Muscle of arm (tissue), 12 donors: ENCODE measurements around the gene LRRC3C. TPM values are rescaled to one million over a fixed set of nuclear protein-coding genes. Genes with fewer than 3 reads are reported as not detected.
A peak's percentile ranks its signal among the peaks of the same experiment; 100 is the strongest.
"Not testable (repeated sequence)": the region's sequence is repeated elsewhere in the genome, so short reads cannot be mapped to it uniquely, and the experiment has no call there.

ENCODE experiments used
- DNase-seq: peaks from one replicate; pipeline ENCODE4 v3.0.0-alpha.2; 2013
- polyA plus RNA-seq, 12 donors: library from polyadenylated mRNA; unstranded; fragments of 120-200 nt; gene quantifications; one replicate each; pipeline ENCODE4 v1.2.1, GENCODE V29; 2013; ENCODE audit not compliant: insufficient read length in 12 of 12

The LRRC3C gene
- polyA plus RNA-seq, 12 donors, result 0.19 TPM; not detected in 11

DNA sequence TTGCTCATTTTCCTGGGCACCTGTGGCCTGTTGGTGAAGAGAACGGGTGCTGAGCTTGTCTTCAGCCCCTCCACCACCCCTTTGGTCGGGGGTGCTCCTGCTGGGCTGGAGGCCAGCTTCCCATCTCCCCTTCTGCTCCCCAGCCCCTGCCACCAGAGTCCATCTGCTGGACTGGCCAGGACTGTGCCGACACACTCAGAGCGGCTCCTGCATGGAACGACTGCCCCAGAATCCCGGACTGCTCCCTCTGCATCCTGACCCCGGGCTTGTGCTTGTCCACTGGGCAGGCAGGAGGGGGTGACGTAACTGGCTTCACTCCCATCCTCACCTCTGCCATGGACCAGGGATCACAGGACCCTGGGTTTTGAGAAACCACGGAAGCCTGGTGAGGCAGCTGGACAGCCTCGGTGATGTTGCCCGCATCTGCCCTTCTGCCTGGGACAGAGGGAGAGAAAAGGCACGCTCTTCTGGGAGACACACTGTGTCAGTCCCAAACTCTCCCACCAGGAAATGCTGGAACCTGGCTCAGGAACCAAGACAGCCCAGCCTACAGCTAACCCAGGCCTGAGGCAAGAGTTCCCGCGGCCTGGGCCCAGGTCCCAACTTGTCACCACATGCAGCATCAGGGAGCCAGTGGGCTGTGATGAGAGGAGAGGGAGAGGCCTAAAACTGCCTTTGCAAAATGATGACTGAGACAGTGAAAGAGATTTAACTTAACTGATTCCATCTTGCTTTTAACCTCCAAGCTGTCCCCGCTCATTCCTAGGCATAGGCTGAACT is 19.2 kb downstream of the LRRC3C start:
- no peak for DNase-seq

DNA sequence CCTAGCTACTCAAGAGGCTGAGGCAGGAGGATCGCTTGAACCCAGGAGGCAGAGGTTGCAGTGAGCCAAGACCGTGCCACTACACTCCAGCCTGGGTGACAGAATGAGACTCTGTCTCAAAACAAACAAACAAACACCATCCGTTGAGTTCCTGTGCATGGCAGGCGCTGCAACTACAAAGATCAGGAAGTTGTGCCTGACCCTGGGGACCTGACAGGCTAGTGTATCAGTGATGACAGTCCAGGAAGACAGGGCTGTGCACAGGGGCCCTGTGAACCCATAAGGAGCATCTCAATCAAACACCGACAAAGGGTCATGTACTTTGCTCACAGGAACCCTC is 20.9 kb downstream of the LRRC3C start:
- DNase-seq, result not testable (repeated sequence)

DNA sequence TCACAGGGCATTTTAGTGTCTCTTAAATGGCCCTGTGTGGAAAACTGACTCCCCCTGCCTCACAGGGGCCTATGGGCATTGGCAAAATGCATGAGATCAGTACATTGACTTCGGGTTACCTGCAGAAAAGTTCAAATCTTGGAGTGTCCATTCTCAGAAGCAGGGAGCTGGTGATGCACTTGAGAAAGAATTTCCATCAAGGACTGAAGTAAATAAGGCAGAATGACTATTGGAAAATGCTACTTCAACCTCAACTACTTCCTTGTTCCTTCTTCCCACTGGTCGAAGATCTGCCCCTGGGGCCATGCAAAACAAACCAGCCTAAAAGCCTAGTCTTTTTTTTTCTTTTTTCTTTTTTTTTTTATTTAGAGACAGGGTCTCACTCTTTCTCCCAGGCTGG is 21.5 kb downstream of the LRRC3C start:
- no peak for DNase-seq

DNA sequence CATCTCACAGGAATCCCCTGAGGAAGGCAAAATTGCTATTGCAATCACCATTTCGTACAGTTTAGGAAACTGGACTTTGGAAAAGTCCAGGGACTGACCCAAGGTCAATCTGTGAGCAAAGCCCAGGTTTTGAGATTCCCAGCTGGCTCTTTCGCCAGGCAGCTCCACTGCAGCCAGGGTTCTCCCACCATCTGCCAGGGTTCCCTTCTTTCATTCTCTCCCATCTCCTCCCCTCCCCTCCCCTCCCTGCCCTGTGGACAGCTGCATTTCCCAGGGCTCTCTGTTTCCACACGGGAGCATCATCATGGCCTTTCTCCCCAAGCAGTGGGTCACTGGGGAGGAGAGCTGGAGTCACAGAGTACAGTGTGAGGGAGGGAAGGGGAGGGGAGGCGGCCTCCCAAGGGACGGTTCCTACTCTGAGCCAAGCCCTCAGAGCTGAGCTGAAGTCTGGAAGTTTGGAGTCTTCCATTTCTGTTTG is 23.4 kb downstream of the LRRC3C start:
- DNase-seq, result no peak

DNA sequence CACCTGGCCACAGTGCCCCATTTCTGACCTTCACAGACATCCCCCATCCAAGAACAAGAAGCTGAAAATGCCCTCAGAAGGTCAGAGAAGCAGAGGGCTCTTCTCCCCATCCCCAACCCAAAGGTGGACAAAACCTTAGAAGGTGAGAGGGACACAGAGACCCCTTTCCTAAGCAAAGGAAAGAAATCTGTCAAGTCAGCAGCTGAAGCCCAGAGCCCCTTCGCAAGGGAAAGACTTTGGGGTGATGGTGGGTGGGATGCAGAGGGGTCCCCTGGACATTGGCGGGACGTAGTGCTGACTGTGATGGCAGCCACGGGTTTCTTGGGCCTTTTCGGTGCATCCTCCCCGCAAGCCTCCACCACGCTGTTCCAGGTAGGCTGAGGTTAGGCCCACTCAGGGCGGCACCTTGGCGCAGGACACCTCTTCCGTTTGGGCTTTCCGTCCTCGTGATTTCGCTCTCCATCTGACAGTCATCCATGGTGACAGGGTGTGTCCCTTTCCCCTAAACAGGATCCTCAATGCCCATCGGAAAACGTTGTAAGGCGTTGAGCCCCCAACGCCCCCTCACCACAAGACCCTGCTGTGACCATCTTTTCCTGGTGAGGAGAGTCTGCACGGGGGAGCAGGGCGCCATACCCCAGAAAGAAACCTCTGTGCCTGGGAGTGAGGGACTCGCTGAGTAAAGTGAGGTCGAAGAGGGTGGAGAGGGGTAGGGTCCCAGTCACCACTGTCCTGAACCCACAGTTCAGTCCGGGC is 24.6 kb downstream of the LRRC3C start:
- no peak for DNase-seq

DNA sequence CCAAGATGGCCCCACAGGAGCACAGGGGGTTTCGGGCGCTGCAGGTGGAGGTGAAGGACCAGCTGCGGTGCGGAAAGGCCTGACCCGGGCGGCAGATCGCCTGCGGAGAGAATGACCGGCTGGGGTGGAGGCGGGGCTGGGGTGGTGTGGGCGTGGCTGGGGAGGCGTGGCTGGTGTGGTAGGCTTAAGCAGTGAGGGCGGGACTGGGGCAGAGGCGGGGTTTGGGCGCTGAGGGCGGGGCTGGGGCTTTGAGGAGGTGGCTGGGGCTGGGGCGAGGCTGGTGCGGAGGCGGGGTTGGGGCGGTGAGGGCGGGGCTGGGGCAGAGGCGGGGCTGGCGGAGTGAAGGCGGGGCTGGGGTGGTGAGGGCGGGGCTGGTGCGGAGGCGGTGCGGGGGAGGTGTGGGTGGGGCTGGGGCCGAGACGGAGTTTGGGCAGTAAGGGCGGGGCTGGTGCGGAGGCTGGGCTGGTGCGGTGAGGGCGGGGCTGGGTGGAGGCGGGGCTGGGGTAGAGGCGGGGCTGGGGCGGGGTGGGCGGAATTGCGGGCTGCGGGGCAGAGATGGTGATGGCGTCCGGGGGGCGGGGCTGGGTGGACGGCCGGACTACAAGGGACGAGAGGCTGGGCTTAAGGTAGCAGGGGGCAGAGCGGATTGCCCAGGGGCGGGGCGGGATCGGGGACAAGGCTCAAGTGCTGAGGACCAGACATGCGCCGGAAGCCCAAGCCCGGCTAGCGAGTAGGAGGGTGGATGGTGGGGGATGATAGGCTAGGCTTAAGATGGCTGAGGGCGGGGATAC is 25.3 kb downstream of the LRRC3C start:
- DNase-seq, result peak; percentile 91

DNA sequence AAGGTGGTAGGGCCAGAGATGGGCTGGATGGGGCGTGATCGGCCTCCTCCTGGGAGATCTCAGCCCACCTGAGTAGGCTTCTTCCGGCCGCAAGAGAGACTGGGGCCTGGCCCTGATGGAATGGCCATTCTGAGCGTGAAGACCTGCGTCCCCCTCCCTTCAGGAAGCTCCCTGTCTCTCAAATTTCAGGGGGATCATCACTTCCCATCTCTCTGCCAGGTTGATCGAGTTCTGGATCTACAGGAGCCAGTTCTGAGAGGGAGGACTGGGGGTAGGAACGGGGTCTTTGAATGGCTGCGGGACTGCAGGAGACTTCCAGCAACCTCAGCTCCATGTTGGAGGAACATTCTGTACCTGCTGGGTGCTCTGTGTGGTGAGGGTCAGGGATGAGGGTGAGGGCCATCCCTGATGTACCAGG is 25.9 kb downstream of the LRRC3C start:
- DNase-seq, result no peak

DNA sequence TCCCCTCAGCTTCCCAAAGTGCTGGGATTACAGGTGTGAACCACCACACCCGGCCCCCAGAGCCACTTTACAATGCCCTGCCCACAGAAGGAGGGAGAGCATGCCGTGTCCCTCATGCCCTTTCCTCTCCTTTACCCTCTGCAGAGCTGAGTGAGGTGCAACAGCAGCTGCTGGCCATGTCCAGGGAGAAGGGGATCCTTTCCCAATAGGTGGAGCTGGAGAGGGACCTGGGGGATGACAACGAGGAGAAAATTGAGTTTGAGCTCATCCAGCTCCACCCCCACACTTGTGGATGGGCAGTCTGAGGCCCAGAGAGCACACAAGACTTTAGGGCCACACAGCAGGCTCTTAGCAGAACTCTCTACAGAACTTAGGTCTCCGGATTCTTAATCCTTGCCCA is 27.3 kb downstream of the LRRC3C start:
- DNase-seq, result no peak

DNA sequence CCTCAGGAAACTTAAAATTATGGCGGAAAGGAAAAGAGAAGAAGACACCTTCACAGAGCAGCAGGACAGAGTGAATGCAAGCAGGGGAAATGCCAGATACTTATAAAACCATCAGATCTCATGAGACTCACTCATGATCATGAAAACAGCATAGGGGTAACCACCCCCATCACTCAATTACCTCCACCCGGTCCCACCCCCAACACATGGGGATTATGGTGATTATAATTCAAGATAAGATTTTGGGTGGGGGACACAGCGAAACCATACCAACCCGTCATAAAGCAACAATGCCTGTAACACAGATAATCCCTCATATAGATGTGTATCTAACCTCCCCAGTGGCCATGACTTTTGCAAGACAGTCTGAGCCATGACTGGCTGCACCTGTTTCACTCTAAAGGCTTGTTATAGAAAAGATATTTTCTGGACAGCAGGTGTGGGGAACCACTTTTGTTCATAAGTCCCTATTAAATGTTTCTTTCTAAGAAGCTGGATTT is 28.2 kb downstream of the LRRC3C start:
- DNase-seq, result no peak

DNA sequence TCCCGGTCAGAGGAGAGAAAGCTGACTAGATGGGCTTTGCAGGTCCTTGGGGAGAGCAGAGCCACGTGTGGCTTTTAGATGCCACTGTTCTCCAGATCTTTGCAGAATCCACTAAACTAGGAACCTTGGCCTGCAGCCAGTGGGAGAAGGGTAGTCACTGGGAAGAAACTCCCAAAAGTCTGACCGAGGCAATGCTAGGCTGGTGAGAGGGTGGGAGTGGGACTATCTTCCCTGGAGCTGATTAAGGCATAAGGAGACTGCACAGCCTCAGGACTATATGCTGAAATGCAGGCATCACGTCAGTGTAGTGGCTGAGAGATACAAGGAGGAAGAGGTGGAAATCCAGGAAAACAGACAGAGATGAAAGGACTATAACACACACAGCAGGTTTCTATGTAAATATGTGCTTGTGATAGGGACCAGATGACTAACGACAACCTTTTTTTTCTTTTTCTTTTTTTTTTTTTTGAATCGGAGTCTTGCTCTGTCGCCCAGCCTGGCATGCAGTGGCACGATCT is 33.1 kb downstream of the LRRC3C start:
- no peak for DNase-seq

DNA sequence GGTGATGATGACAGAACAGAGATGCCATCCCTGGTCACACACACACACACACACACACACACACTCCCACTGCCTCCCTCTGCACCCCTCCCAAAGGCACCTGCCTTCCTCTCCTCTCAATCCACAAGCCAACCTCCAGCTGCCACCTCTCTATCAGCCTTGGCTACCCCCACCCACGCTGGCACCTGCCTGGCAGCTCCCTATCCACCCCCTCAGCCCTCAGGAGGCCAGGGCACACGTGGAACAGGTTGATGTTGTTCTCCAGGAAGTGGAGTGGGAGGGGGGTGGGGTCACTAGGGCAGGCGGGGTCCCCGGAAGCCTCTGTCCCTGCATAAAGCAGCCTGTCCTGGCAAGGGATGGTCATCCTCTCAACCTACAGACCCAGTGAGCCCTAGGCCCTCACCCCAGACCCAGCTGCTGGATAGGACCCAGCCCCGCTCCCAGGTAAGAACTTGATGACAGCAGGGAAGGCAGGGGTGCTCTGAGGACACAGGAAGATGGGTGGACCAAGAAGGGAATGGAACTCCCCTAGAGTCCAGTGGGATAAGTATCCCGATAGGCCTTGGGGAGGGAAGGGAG is 35.2 kb downstream of the LRRC3C start, which contains the start of gene GSDMA:
Gene GSDMA, plus strand, starts transcription at position 363 of the 579 bp plus-strand sequence. CDS start 2,684 bp downstream, outside the sequence.
- DNase-seq, result no peak

DNA sequence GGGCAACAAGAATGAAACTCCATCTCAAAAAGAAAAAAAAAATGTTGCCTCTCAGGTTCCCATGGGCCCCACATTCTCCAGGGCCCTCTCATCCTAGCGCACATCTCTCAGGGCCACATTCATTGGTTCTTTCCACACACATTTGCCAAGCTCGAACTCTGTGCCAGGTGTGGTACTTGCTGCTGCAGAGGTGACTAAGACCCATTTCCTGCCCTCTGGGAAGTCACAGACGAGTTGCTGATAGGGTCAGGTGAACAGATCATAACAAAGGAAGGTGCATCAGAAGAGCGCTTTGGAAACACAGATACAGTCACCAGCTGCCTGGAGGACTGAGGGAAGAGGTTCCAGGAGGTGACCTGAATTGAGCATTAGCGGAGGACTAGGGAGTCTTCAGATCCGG is 36.3 kb downstream of the LRRC3C start:
- DNase-seq, result no peak

DNA sequence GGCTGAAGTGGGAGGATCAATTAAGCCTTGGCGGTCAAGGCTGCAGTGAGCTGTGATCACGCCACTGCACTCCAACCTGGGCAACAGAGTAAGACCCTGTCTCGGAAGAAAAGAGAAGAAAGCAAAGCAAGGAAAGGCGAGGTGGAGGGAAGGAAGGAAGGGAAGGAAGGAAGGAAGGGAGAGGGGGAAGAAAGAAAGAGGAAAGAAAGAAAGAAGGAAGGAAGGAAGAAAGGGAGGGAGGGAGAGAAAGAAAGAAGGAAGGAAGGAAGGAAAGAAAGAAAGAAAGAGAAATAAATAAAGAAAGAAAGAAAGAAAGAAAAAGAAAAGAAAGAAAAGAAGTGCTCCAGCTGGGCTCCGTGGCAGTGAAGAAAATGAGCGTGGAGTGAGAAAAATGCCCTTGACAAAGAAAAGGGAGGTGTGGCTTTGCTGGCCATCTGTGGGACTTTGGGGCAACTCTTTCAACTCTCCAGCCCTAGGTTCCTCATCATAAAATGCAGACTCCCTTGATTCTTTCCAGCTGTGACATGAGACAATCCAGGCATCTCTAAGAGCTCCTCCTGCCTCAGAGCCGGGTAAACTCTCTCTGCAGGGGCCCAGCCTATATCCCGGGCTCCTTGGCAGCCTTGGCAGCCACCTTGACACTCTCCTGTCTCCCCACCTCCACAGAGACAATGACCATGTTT is 37.6 kb downstream of the LRRC3C start:
- DNase-seq, result no peak

DNA sequence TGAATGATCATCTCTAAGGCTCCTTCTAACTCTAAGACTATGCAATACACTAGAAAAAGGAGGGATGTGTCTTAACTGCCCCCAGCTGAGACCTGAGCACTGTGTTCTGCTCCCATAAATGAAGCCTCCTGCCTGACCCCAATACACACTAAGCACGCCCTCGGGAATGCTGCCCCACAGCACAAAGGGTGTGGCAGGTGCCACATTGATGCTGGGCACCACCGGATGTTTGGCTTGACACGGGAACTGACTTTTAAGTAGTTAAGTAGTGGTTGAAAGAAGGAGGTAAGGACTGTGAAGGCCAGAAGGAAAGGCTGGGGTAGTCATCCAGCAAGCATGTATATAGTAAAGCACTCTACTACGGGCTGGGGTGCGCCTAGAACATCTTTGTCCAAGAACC is 39.2 kb downstream of the LRRC3C start:
- DNase-seq, result no peak

DNA sequence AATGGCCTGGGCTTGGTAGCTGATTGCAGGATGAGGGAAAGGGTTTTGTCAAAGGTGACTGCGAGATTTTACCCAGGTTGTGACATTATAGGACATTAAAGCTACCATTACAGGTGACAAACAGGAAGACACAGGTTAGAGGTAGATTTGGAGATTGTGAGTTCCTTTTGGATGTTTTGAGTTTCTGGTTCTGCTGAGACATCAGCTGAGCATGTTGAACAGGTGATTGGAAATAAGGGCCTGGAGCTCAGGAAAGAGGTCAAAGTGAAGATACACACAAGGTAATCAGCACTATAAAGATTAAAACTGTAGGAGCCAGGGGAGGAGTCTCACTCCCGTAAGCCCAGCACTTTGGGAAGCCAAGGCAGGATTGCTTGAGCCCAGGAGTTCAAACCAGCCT is 41.2 kb downstream of the LRRC3C start:
- no peak for DNase-seq

DNA sequence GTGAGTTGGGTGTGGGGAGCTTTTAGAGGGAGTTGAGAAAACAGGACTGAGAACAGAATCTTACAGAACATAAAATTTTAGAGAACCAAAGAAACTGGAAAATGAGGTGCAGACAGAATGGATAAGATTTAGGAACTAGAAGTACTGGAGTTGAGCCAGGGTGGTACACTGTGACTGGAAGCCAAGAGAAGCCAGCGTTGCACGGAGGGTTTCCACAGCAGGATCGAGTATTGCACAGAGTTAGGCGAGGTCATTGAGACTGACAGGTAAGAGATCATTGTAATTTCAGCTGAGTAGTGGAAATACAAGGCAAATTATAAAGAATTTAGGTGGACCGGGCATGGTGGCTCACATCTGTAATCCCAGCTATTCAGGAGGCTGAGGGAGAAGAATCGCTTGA is 41.8 kb downstream of the LRRC3C start:
- no peak for DNase-seq

DNA sequence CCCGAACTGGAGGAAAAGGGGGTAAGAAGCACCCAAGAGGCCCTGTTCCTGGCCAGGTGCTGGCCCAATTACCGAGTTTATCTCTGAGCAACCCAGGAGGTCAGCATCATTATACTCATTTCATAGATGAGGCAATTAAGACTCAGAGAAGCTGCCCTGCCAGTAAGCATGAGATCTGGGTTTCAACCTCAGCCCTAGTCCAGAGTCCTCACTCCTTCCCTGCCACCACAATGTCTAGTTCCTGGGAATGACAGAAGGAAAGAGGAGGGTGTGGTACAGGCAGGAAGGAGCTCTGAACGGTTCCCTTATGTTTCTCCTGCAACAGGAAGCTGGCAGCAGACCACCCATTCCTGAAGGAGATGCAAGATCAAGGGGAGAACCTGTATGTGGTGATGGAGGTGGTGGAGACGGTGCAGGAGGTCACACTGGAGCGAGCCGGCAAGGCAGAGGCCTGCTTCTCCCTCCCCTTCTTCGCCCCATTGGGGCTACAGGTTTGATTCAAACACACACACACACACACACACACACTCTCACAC is 42.7 kb downstream of the LRRC3C start:
- no peak for DNase-seq

DNA sequence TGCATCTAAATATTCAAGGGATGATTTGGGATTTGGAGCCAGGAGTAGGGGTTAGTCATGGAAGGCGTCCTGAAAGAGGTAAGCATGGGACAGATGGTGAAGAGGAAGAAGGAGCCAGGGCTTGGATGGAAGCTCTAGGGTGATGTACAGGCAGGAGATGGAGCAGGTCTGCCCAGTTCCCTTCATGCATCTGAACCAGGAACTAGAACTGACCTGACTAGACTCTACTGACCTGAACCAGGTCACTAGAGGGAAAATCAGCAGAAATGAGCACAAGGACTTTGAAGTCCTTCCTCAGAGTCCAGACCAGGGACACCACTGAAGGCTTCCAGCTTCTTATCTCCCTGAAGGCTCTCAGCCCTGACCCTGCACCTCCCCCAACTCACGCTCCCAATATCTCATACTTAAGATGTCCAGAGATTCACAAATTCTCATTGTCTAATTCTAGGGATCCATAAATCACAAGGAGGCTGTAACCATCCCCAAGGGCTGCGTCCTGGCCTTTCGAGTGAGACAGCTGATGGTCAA is 43.6 kb downstream of the LRRC3C start:
- DNase-seq, result no peak

DNA sequence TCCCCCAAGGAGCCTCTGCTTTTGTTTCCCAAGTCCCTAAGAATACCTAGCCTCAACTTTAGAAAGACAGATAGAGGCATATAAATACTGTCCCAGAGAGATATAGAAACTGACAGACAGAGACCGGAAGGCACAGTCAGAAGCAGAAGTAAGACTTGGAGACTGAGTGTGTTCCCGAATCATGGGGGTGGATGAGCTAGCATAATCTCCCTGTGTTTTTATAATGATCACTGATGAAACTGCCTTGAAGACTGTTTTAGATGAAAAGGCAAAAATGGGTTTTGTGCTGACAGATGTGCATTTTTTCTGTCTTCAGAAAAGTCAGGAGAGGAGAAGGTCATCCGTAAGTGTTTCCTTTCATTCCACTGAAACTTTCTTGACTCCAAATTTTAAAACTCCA is 44.7 kb downstream of the LRRC3C start:
- no peak for DNase-seq

DNA sequence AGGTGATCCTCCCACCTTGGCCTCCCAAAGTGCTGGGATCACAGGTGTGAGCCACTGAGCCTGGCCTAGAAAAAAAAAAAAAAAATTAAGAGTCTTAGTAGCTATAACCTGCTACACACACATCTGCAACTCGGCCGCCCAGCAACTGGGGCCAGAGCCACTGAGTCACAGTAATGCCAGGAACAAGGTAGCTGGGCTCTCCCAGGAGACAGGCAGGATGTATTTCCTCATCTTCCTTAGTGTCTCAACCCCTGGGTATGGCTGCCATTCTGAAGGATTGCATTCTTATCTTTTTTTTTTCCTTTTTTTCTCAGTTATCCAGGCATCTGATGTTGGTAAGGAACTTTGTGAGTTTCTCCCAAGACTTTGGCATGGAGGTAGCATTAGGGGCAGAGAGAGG is 46.0 kb downstream of the LRRC3C start:
- DNase-seq, result no peak
